Measurements from ENCODE around the gene HECTD3.

The HECTD3 gene

GRCh38 chr1:45018599-45019230 is 7.6 kb upstream of the HECTD3 start:
- Histone ChIP-seq H2AFZ (ENCODE audit: low read depth, low read length) (no peak overlapping the region), H3K27ac (ENCODE audit: low read length) (no peak overlapping the region), H3K36me3 (replicated peaks; ENCODE audit: low read depth, low read length) (no peaks in the 10 kb centered on the region), H3K79me2 (ENCODE audit: low read length) (no peaks in the 10 kb centered on the region), H3K4me3 (ENCODE audit: low read length) (no peak overlapping the region), H3K4me2 (ENCODE audit: low read length) (peak overlapping the region; percentile 39), H3K4me1 (ENCODE audit: low read length) (peaks cover 6% of the 10 kb centered on the region), H3K27me3 (ENCODE audit: low read depth, low read length) (no peaks in the 10 kb centered on the region), H4K20me1 (ENCODE audit: insufficient read depth, low read length) (no peaks in the 10 kb centered on the region), H3K9me3 (ENCODE audit: insufficient read depth, low read length) (no peaks in the 10 kb centered on the region), H3K9ac (ENCODE audit: low read length) (no peak overlapping the region)
- TF ChIP-seq, protein P1, sequence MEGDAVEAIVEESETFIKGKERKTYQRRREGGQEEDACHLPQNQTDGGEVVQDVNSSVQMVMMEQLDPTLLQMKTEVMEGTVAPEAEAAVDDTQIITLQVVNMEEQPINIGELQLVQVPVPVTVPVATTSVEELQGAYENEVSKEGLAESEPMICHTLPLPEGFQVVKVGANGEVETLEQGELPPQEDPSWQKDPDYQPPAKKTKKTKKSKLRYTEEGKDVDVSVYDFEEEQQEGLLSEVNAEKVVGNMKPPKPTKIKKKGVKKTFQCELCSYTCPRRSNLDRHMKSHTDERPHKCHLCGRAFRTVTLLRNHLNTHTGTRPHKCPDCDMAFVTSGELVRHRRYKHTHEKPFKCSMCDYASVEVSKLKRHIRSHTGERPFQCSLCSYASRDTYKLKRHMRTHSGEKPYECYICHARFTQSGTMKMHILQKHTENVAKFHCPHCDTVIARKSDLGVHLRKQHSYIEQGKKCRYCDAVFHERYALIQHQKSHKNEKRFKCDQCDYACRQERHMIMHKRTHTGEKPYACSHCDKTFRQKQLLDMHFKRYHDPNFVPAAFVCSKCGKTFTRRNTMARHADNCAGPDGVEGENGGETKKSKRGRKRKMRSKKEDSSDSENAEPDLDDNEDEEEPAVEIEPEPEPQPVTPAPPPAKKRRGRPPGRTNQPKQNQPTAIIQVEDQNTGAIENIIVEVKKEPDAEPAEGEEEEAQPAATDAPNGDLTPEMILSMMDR (IDR thresholded peaks at IDR 0.05; ENCODE audit: low read depth, low read length) = peak; percentile 60
- no peak for TF ChIP-seq EZH2phosphoT487 (IDR thresholded peaks at IDR 0.05; ENCODE audit: low read depth)

- Histone ChIP-seq H3K4me2 (ENCODE audit: low read length) (no peak overlapping the region), H4K20me1 (ENCODE audit: insufficient read depth, low read length) (no peaks in the 10 kb centered on the region), H3K9ac (ENCODE audit: low read length) (no peak overlapping the region), H3K4me3 (ENCODE audit: low read length) (no peak overlapping the region), H3K27ac (ENCODE audit: low read length) (no peak overlapping the region), H3K27me3 (ENCODE audit: low read depth, low read length) (no peaks in the 10 kb centered on the region), H3K4me1 (ENCODE audit: low read length) (peaks cover 6% of the 10 kb centered on the region), H2AFZ (ENCODE audit: low read depth, low read length) (no peak overlapping the region), H3K9me3 (ENCODE audit: insufficient read depth, low read length) (no peaks in the 10 kb centered on the region), H3K79me2 (ENCODE audit: low read length) (no peaks in the 10 kb centered on the region; the same call in 1 of the 2 replicates), H3K36me3 (replicated peaks; ENCODE audit: low read depth, low read length) (no peaks in the 10 kb centered on the region)
- TF ChIP-seq, protein P1 (IDR thresholded peaks at IDR 0.05; ENCODE audit: low read depth, low read length) = no peak
- no peak for TF ChIP-seq EZH2phosphoT487 (IDR thresholded peaks at IDR 0.05; ENCODE audit: low read depth)
These were observed 5.6 kb upstream of the HECTD3 start for GRCh38 chr1:45016767-45017166.

- no peak for TF ChIP-seq EZH2phosphoT487 (IDR thresholded peaks at IDR 0.05; ENCODE audit: low read depth)
- TF ChIP-seq, protein P1 (IDR thresholded peaks at IDR 0.05; ENCODE audit: low read depth, low read length) = no peak
- H3K79me2 ChIP-seq (ENCODE audit: low read length) = no peaks in the 10 kb centered on the region; the same call in 1 of the 2 replicates
- H3K27me3 ChIP-seq (ENCODE audit: low read depth, low read length) = no peaks in the 10 kb centered on the region
- no peak overlapping the region for H3K4me2 ChIP-seq (ENCODE audit: low read length)
- H4K20me1 ChIP-seq (ENCODE audit: insufficient read depth, low read length) = no peaks in the 10 kb centered on the region
- no peaks in the 10 kb centered on the region for H3K36me3 ChIP-seq (replicated peaks; ENCODE audit: low read depth, low read length)
- no peaks in the 10 kb centered on the region for H3K9me3 ChIP-seq (ENCODE audit: insufficient read depth, low read length)
- H3K4me1 ChIP-seq (ENCODE audit: low read length) = peaks cover 12% of the 10 kb centered on the region
- no peak overlapping the region for H2AFZ ChIP-seq (ENCODE audit: low read depth, low read length)
- H3K4me3 ChIP-seq (ENCODE audit: low read length) = no peak overlapping the region
- no peak overlapping the region for H3K27ac ChIP-seq (ENCODE audit: low read length)
- H3K9ac ChIP-seq (ENCODE audit: low read length) = no peak overlapping the region
These were observed 5.1 kb upstream of the HECTD3 start for GRCh38 chr1:45016090-45016697.

- no peak overlapping the region for H3K4me3 ChIP-seq (ENCODE audit: low read length)
- TF ChIP-seq EZH2phosphoT487 (IDR thresholded peaks at IDR 0.05; ENCODE audit: low read depth) = no peak
- TF ChIP-seq, protein P1 (IDR thresholded peaks at IDR 0.05; ENCODE audit: low read depth, low read length) = no peak
- no peak overlapping the region for H3K4me2 ChIP-seq (ENCODE audit: low read length)
- no peak overlapping the region for H2AFZ ChIP-seq (ENCODE audit: low read depth, low read length)
- H3K9me3 ChIP-seq (ENCODE audit: insufficient read depth, low read length) = no peaks in the 10 kb centered on the region
- no peak overlapping the region for H3K27ac ChIP-seq (ENCODE audit: low read length)
- H3K9ac ChIP-seq (ENCODE audit: low read length) = no peak overlapping the region
- peaks cover 12% of the 10 kb centered on the region for H3K4me1 ChIP-seq (ENCODE audit: low read length)
- H3K27me3 ChIP-seq (ENCODE audit: low read depth, low read length) = no peaks in the 10 kb centered on the region
- H3K79me2 ChIP-seq (ENCODE audit: low read length) = no peaks in the 10 kb centered on the region; the same call in 1 of the 2 replicates
- no peaks in the 10 kb centered on the region for H3K36me3 ChIP-seq (replicated peaks; ENCODE audit: low read depth, low read length)
- H4K20me1 ChIP-seq (ENCODE audit: insufficient read depth, low read length) = no peaks in the 10 kb centered on the region
These were observed 4.6 kb upstream of the HECTD3 start for GRCh38 chr1:45015683-45016082.
